Measurements from ENCODE around the gene BLOC1S1.

Gene BLOC1S1

GRCh38 chr12:55715833-55716581, at the start of gene BLOC1S1:
BLOC1S1 (plus strand) TSS chr12:55716046; CDS start chr12:55716052, 6 bp downstream.
- DNase-seq = peak; percentile 83

DNA sequence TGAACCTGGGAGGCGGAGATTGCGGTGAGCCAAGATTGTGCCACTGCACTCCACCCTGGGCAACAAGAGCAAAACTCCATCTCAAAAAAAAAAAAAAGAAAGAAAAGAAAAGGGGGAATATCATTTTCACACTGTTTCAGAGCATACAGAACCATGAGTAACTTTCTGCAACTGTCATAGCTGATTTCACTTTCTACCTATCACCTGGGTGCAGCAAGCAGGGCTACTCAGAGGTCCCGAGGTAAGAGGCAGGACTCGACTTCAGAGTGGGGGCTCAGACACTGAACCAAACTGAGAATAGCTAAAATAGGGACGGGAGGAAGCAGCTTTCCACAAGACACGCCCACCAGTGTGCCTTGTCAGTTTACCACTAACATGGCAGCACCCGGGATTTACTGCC, 49.3 kb upstream of the BLOC1S1 start:
- DNase-seq = no peak

DNA sequence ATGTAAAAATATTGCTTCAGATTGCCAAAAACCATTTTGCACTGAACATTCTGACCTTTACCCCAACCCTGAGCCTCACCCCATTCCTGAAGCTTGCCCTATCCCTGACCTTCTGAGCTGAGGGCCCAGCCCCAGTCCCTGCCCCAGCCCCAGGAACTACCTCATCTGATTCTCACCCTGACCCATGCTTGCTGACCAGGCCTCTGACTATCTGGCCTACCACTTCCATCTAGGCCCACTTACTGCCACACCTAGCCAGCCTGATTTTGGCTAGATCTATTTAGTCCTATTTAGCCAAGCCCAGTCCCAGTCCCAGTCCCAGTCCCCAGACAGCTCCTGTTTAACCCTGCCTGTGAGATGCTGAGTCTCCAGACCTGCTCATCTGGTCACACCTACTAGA, 45.6 kb upstream of the BLOC1S1 start:
- no peak for DNase-seq

DNA sequence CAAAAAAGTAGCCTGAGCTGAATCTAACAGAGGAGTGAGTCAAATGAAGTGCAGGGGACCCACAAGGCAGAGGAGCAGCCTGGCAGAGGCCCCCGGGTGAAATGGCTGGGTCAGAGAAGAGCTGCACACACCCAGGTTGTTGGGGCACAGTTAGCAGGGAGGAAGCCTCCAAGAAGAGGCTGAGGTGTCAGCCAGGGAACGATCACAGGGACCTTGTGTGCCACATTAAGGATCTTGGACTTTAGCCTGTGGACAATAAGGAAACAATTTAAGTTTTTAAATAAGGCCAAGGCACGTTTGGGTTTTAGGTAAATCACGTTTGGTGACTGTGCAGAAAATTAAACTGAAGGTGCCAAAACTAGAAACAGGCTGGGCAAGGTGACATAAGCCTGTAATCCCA, 44.1 kb upstream of the BLOC1S1 start:
- DNase-seq = no peak

GRCh38 chr12:55673638-55674037, 42.2 kb upstream of the BLOC1S1 start:
- DNase-seq = no peak

DNA sequence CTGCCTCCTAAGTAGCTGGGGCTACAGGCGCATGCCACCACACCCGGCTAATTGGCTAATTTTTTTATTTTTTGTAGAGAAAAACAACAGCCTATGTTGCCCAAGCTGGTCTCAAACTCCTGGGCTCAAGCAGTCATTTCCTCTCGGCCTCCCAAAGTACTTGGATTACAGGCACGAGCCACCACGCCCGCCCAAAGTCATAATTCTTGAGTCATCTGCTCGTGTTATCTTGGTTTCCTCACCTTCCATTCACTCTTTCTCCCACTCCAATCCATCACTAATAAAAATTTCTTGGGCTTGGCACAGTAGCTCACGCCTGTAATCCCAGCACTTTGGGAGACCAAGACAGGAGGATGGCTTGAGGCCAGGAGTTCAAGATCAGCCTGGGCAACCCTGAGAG, 40.2 kb upstream of the BLOC1S1 start:
- no peak for DNase-seq

DNA sequence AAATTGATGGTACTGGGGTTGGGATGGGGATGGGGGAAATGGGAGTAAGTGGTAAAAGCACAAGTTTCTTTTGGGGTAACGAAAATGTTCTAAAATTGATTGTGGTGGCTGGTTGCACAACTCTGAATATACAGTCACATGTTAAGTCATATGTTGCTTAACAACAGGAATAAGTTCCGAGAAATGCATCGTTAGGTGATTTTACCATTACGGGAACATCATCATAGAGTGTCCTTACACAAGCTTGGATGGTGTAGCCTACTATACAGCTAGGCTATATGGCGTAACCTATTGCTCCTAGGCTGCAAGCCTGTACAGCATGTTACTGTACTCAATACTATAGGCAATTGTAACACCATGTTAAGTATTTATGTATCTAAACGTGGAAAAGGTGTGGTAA, 39.1 kb upstream of the BLOC1S1 start:
- DNase-seq = no peak

DNA sequence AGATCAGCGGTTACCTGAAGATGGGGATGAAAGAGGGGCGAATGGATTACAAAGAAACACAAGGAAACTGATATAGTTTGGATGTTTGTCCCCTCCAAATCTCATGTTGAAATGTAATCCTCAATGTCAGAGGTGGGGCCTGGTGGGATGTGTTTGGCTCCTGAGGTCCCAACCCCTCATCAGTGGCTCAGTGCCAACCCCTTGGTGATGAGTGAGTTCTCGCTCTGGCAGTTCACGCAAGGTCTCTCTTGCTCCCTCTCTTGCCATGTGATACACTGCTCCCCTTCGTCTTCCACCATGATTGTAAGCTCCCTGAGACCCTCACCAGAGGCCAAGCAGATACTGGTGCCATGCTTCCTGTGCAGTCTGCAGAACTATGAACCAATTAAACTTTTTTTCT, 36.2 kb upstream of the BLOC1S1 start:
- DNase-seq = no peak

- no peak for DNase-seq
These were observed 34.4 kb upstream of the BLOC1S1 start for GRCh38 chr12:55681142-55682077.

- no peak for DNase-seq
These were observed 33.6 kb upstream of the BLOC1S1 start for GRCh38 chr12:55682087-55682796.

- DNase-seq = no peak
These were observed 32.2 kb upstream of the BLOC1S1 start for GRCh38 chr12:55683676-55684075.

DNA sequence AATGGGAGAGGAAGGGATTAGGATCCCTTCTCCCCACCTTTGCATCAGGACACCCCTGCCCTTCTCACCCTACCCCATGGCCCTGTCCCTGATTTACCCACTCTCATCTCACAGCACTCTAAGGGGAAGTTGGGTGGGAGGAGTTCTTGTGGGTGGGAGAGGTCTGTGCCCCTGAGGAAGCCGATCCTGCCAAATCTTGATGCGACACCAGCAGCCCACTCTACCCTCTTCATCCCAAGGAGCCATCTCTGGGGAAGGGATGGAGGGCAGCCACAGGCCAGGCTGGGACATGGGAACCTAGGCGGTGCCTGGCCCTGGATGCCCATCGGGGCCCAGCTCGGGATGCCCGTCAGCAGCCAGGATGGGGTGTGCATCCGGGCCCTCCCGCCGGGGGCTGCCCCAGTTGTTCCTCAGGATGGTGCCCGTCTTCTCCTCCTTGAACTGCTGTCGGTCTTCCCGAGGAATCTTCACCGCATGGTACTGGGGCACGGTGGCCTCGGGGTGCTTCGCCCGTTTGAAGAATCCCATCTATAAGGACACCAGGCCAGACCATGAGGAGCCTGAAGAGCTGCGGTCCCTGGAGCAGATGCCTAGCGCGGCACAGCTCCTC, 31.0 kb upstream of the BLOC1S1 start:
- DNase-seq = no peak

DNA sequence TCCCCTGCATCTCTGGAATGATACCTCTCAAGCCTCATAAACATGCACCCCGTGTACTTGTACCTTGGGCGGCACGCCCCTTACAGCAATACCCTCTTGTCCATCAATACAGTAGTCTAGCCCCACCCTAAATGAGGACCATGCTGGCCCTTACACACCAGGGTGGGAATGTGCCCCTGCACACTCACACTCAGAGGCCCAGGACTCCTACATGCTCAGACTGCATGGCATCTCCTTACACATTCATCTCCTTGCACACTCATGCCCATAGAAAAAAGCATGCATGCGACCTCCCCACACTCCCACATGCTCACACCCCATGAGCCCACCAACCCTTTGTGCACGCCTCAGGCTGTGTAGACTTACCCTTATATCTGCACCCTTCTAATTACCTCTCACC, 30.2 kb upstream of the BLOC1S1 start:
- no peak for DNase-seq

- DNase-seq = no peak
These were observed 29.4 kb upstream of the BLOC1S1 start for GRCh38 chr12:55686366-55687010.

DNA sequence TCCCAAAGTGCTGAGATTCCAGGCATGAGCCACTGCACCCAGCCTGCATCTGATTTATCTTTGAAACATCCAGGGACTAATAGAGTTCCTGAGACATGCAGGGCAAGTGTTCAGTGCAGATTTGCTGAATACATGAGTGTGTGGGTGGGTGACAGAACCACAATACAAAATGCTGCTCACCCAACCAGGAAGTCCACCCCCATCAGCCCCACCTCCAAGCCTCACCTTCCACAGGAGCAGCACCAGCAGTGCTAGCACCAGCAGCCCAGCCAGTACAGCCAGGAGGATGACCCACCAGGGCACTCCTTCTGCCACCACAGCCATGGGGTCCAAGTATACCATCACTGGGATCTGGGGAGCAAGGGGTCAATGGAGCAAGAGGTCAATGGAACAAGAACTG, 28.1 kb upstream of the BLOC1S1 start:
- DNase-seq = no peak

GRCh38 chr12:55688716-55689655, 26.9 kb upstream of the BLOC1S1 start:
- DNase-seq = no peak

GRCh38 chr12:55692631-55693322, 23.1 kb upstream of the BLOC1S1 start:
- no peak for DNase-seq

- DNase-seq = no peak
These were observed 22.3 kb upstream of the BLOC1S1 start for GRCh38 chr12:55693323-55694187.

DNA sequence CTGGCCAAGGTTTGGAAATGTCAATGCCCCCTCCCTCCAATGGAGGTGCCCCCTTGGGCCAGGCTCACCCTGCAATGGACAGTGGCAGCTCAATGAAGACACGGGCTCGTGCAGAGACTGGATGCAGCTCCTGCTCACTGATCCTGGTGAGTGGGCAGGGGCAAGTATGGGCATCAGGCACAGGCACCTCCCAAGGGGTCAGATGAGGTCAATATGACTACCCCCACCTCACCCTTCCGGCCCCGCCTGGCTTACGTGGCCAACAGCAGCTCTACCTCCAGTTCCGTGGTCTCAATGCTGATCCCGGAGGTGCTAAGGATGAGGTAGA, 21.7 kb upstream of the BLOC1S1 start:
- DNase-seq = no peak

- DNase-seq = no peak
These were observed 21.2 kb upstream of the BLOC1S1 start for GRCh38 chr12:55694651-55695050.
